Smooth muscle cell (in vitro differentiated cells): ENCODE data around the gene PLD5. TPM values are rescaled to one million over a fixed set of nuclear protein-coding genes. Genes with fewer than 3 reads are reported as not detected.
"Not testable (repeated sequence)": the region's sequence is repeated elsewhere in the genome, so short reads cannot be mapped to it uniquely, and the experiment has no call there.

Source experiments
- DNase-seq: peaks from one replicate; lab custom pipeline; 2025; ENCODE audit not compliant: unreplicated experiment; lab: John Stamatoyannopoulos, UW
- H2AFZ ChIP-seq: fragments of 200-600 bp; sonication (generic); 2 replicates; pipeline ENCODE4 v1.6.0; 2016; ENCODE audit warnings: antibody characterized with exemption, low read depth, mild to moderate bottlenecking
- H3F3A ChIP-seq: fragments of 200-600 bp; sonication (generic); 2 replicates; pipeline ENCODE4 v1.6.0; 2017; ENCODE audit warnings: antibody characterized with exemption, low read depth
- H3K27ac ChIP-seq: fragments of 200-600 bp; sonication (generic); 2 replicates; pipeline ENCODE4 v1.5.1; 2016; ENCODE audit warnings: low read depth, mild to moderate bottlenecking
- H3K27me3 ChIP-seq: fragments of 200-600 bp; sonication (generic); 2 replicates; pipeline ENCODE4 v1.6.1; 2016; ENCODE audit warnings: low read depth, mild to moderate bottlenecking
- H3K36me3 ChIP-seq: fragments of 200-600 bp; sonication (generic); 2 replicates; pipeline ENCODE4 v1.5.1; 2016; ENCODE audit warnings: low read depth
- H3K4me1 ChIP-seq: fragments of 200-600 bp; sonication (generic); 2 replicates; pipeline ENCODE4 v1.5.1; 2016; ENCODE audit warnings: low read depth
- H3K4me2 ChIP-seq: fragments of 200-600 bp; sonication (generic); 2 replicates; pipeline ENCODE4 v1.6.0; 2016; ENCODE audit warnings: mild to moderate bottlenecking
- H3K4me3 ChIP-seq: fragments of 200-600 bp; sonication (generic); 2 replicates; pipeline ENCODE4 v1.5.1; 2016; ENCODE audit warnings: mild to moderate bottlenecking
- H3K79me2 ChIP-seq: fragments of 200-600 bp; sonication (generic); 2 replicates; pipeline ENCODE4 v1.6.0; 2016; ENCODE audit warnings: low read depth, mild to moderate bottlenecking
- H3K9ac ChIP-seq: fragments of 200-600 bp; sonication (generic); 2 replicates; pipeline ENCODE4 v1.6.0; 2016; ENCODE audit warnings: low read depth
- H3K9me3 ChIP-seq: fragments of 200-600 bp; sonication (generic); replicated peaks from 2 replicates; pipeline ENCODE4 v1.5.1; 2016; ENCODE audit warnings: low read depth
- H4K20me1 ChIP-seq: fragments of 200-600 bp; sonication (generic); 2 replicates; pipeline ENCODE4 v1.6.0; 2016; ENCODE audit warnings: low read depth
- CTCF ChIP-seq: fragments of 200-600 bp; sonication (generic); IDR thresholded peaks from 2 replicates; pipeline ENCODE4 v1.5.1; 2017; ENCODE audit warnings: borderline replicate concordance, mild to moderate bottlenecking, antibody characterized with exemption; ENCODE audit not compliant: insufficient read depth, poor library complexity, severe bottlenecking
- WGBS: methylation state at CpG from one replicate; pipeline ENCODE4 v1.1.7; 2016; ENCODE audit warnings: low lambda C conversion rate; 5-methylcytosine and 5-hydroxymethylcytosine counted together
- polyA plus RNA-seq: library from polyadenylated mRNA; unstranded; fragments of >200 nt; fragmentation: Nextera tagmentation; extraction: Ambion mirVana; gene quantifications from 2 replicates; pipeline ENCODE4 v1.2.1, GENCODE V29; 2016
- total RNA-seq: library from RNA; depleted of rRNA; stranded (reverse); fragments of >200 nt; gene quantifications from 2 replicates; pipeline ENCODE4 v1.2.3, GENCODE V29; 2014

The PLD5 gene
- total and polyA plus RNA-seq, 2 experiments from 2014 or later = 0.25 to 0.27 TPM

GRCh38 chr1:242278406-242278805, 246.1 kb downstream of the PLD5 start:
- H3K4me1 ChIP-seq, H3K9ac ChIP-seq, H3K4me2 ChIP-seq, H3K4me3 ChIP-seq, H3F3A ChIP-seq, H3K27me3 ChIP-seq, H3K36me3 ChIP-seq, H4K20me1 ChIP-seq, H3K79me2 ChIP-seq, H2AFZ ChIP-seq, DNase-seq, H3K27ac ChIP-seq, H3K9me3 ChIP-seq: not testable (repeated sequence)
- 92% methylated on average over 3 of the region's 3 CpGs for WGBS

GRCh38 chr1:242276769-242277168, 247.7 kb downstream of the PLD5 start:
- not testable (repeated sequence) for H3K4me1 ChIP-seq, H3K27me3 ChIP-seq, H3K36me3 ChIP-seq, H3K9me3 ChIP-seq, H3K9ac ChIP-seq, H3F3A ChIP-seq, H4K20me1 ChIP-seq, DNase-seq, H3K4me2 ChIP-seq, H3K79me2 ChIP-seq, H2AFZ ChIP-seq, H3K27ac ChIP-seq, H3K4me3 ChIP-seq
- 65% methylated on average over 6 of the region's 6 CpGs for WGBS

- 100% methylated on average over 2 of the region's 2 CpGs for WGBS
- H2AFZ ChIP-seq, H3K4me1 ChIP-seq, DNase-seq, H3K27ac ChIP-seq, H3K9ac ChIP-seq, H3K79me2 ChIP-seq, H3K36me3 ChIP-seq, H4K20me1 ChIP-seq, H3K4me2 ChIP-seq, H3K9me3 ChIP-seq, H3F3A ChIP-seq, H3K4me3 ChIP-seq, H3K27me3 ChIP-seq: not testable (repeated sequence)
Observed at GRCh38 chr1:242267004-242267403, 257.5 kb downstream of the PLD5 start.

- not testable (repeated sequence) for H2AFZ ChIP-seq, H3K4me2 ChIP-seq, H3K27ac ChIP-seq, H3K9ac ChIP-seq, H3K4me3 ChIP-seq, DNase-seq, H3F3A ChIP-seq, H3K36me3 ChIP-seq, H4K20me1 ChIP-seq, H3K79me2 ChIP-seq, H3K27me3 ChIP-seq, H3K4me1 ChIP-seq, H3K9me3 ChIP-seq
- 82% methylated on average over 7 of the region's 7 CpGs for WGBS
Observed at GRCh38 chr1:242264419-242264818, 260.1 kb downstream of the PLD5 start.

- H3K36me3 ChIP-seq = no peaks in the 10 kb centered on the region
- H2AFZ ChIP-seq = no peak overlapping the region
- no peak for TF ChIP-seq CTCF
- DNase-seq = no peak
- peaks cover 13% of the 10 kb centered on the region for H3K4me1 ChIP-seq
- no peak overlapping the region for H3K4me2 ChIP-seq
- no peak overlapping the region for H3K27ac ChIP-seq
- 60% methylated on average over 5 of the region's 5 CpGs for WGBS
- H3F3A ChIP-seq = no peaks in the 10 kb centered on the region
- no peaks in the 10 kb centered on the region for H3K9me3 ChIP-seq
- no peaks in the 10 kb centered on the region for H3K27me3 ChIP-seq
- H3K79me2 ChIP-seq = no peaks in the 10 kb centered on the region
- H3K9ac ChIP-seq = no peak overlapping the region
- no peaks in the 10 kb centered on the region for H4K20me1 ChIP-seq
- H3K4me3 ChIP-seq = no peak overlapping the region
Observed at GRCh38 chr1:242245255-242245654, 279.2 kb downstream of the PLD5 start.

- 89% methylated on average over 1 of the region's 1 CpG for WGBS
- no peak for TF ChIP-seq CTCF
- H2AFZ ChIP-seq = no peak overlapping the region
- H3K4me2 ChIP-seq = no peak overlapping the region
- DNase-seq = no peak
- no peaks in the 10 kb centered on the region for H3K79me2 ChIP-seq
- no peaks in the 10 kb centered on the region for H3K27me3 ChIP-seq
- H3K9me3 ChIP-seq = no peaks in the 10 kb centered on the region
- H4K20me1 ChIP-seq = no peaks in the 10 kb centered on the region
- H3K4me1 ChIP-seq = peaks cover 13% of the 10 kb centered on the region
- no peak overlapping the region for H3K9ac ChIP-seq
- H3K27ac ChIP-seq = no peak overlapping the region
- H3K36me3 ChIP-seq = no peaks in the 10 kb centered on the region
- H3K4me3 ChIP-seq = no peak overlapping the region
- H3F3A ChIP-seq = no peaks in the 10 kb centered on the region
Observed at GRCh38 chr1:242243472-242243871, 281.0 kb downstream of the PLD5 start.
